NCI-H526 (cell line): ENCODE data around the gene LRP11.
"Not testable (repeated sequence)": the region's sequence is repeated elsewhere in the genome, so short reads cannot be mapped to it uniquely, and the experiment has no call there.

Experiments used
- DNase-seq, 2 experiments: peaks; one replicate each; lab custom pipeline; 2025; lab: John Stamatoyannopoulos, UW

LRP11 gene

GRCh38 chr6:149869275-149869892 lies 5.2 kb upstream of the LRP11 start:
- no peak for DNase-seq

- no peak for DNase-seq
These were observed 3.9 kb upstream of the LRP11 start for GRCh38 chr6:149867876-149868640.

GRCh38 chr6:149864578-149865535 lies 698 bp upstream of the LRP11 start:
- DNase-seq = peak; percentile 27 to 68

- peak in 1 of 2 experiments; percentile 83 for DNase-seq
These were observed 1.0 kb downstream of the LRP11 start for GRCh38 chr6:149862922-149863697.

GRCh38 chr6:149862424-149862738 lies 1.8 kb downstream of the LRP11 start:
- DNase-seq = not testable (repeated sequence)

GRCh38 chr6:149861603-149862423 lies 2.3 kb downstream of the LRP11 start:
- DNase-seq = no peak

GRCh38 chr6:149860834-149861602 lies 3.1 kb downstream of the LRP11 start:
- no peak for DNase-seq

- DNase-seq = no peak
These were observed 3.7 kb downstream of the LRP11 start for GRCh38 chr6:149860513-149860833.

GRCh38 chr6:149859938-149860337 lies 4.2 kb downstream of the LRP11 start:
- no peak for DNase-seq

GRCh38 chr6:149859368-149859767 lies 4.8 kb downstream of the LRP11 start:
- DNase-seq = peak in 1 of 2 experiments; percentile 6

GRCh38 chr6:149857541-149857940 lies 6.6 kb downstream of the LRP11 start:
- no peak for DNase-seq

- DNase-seq = no peak
These were observed 7.7 kb downstream of the LRP11 start for GRCh38 chr6:149856256-149856994.

- no peak for DNase-seq
These were observed 8.4 kb downstream of the LRP11 start for GRCh38 chr6:149855741-149856140.

- no peak for DNase-seq
These were observed 9.0 kb downstream of the LRP11 start for GRCh38 chr6:149855040-149855654.

GRCh38 chr6:149854532-149854931 lies 9.6 kb downstream of the LRP11 start:
- no peak for DNase-seq

GRCh38 chr6:149854017-149854416 lies 10.1 kb downstream of the LRP11 start:
- DNase-seq = not testable (repeated sequence)

- no peak for DNase-seq
These were observed 11.3 kb downstream of the LRP11 start for GRCh38 chr6:149852881-149853280.

GRCh38 chr6:149852180-149852579 lies 12.0 kb downstream of the LRP11 start:
- DNase-seq = peak; percentile 51 to 61

GRCh38 chr6:149851461-149852110 lies 12.6 kb downstream of the LRP11 start:
- DNase-seq = no peak
